HEK293 (cell line): ENCODE measurements around the gene WASF1.

Experiments used
- GLI4 ChIP-seq: fragments of 450-650 bp; formaldehyde crosslinking; IDR thresholded peaks from 2 replicates; pipeline ENCODE4 v1.5.1; 2016; ENCODE audit warnings: missing biosample characterization, missing genetic modification characterization
- PRDM1 ChIP-seq: fragments of 450-650 bp; formaldehyde crosslinking; IDR thresholded peaks from 2 replicates; pipeline ENCODE4; 2016; ENCODE audit warnings: missing biosample characterization, missing genetic modification characterization
- SALL2 ChIP-seq: fragments of 450-650 bp; formaldehyde crosslinking; IDR thresholded peaks from 2 replicates; pipeline ENCODE4 v1.5.0; 2017; ENCODE audit warnings: missing biosample characterization, mild to moderate bottlenecking, missing genetic modification characterization, borderline replicate concordance
- SETDB1 ChIP-seq: IDR thresholded peaks from one replicate; pipeline ENCODE4 v1.6.1; 2017; ENCODE audit warnings: mild to moderate bottlenecking, low read length, moderate library complexity, mixed read lengths; ENCODE audit not compliant: insufficient read length
- SP3 ChIP-seq: fragments of 450-650 bp; formaldehyde crosslinking; IDR thresholded peaks from 2 replicates; pipeline ENCODE4 v1.5.1; 2016; ENCODE audit warnings: missing biosample characterization, missing genetic modification characterization
- ZBTB8A ChIP-seq: fragments of 450-650 bp; formaldehyde crosslinking; IDR thresholded peaks from 2 replicates; pipeline ENCODE4 v1.5.1; 2016; ENCODE audit warnings: missing biosample characterization, missing genetic modification characterization
- ZNF112 ChIP-seq: fragments of 450-650 bp; formaldehyde crosslinking; IDR thresholded peaks from 2 replicates; pipeline ENCODE4 v1.5.0; 2017; ENCODE audit warnings: missing biosample characterization, missing genetic modification characterization
- ZNF140 ChIP-seq: fragments of 450-650 bp; formaldehyde crosslinking; IDR thresholded peaks from 2 replicates; pipeline ENCODE4 v1.5.1; 2016; ENCODE audit warnings: missing biosample characterization, missing genetic modification characterization
- ZNF155 ChIP-seq: fragments of 450-650 bp; formaldehyde crosslinking; IDR thresholded peaks from 2 replicates; pipeline ENCODE4 v1.5.1; 2016; ENCODE audit warnings: missing biosample characterization, missing genetic modification characterization
- ZNF16 ChIP-seq: fragments of 450-650 bp; formaldehyde crosslinking; IDR thresholded peaks from 2 replicates; pipeline ENCODE4 v1.5.1; 2016; ENCODE audit warnings: low read depth, missing biosample characterization, missing genetic modification characterization
- ZNF202 ChIP-seq: fragments of 450-650 bp; formaldehyde crosslinking; IDR thresholded peaks from 2 replicates; pipeline ENCODE4 v1.5.1; 2016; ENCODE audit warnings: missing biosample characterization, missing genetic modification characterization, borderline replicate concordance
- ZNF214 ChIP-seq: fragments of 450-650 bp; formaldehyde crosslinking; IDR thresholded peaks from 2 replicates; pipeline ENCODE4 v1.5.1; 2017; ENCODE audit warnings: missing biosample characterization, mild to moderate bottlenecking, missing genetic modification characterization, borderline replicate concordance
- ZNF37A ChIP-seq: fragments of 450-650 bp; IDR thresholded peaks from 2 replicates; pipeline ENCODE4 v1.5.1; 2018; ENCODE audit warnings: missing biosample characterization, missing genetic modification characterization
- ZNF416 ChIP-seq: fragments of 450-650 bp; formaldehyde crosslinking; IDR thresholded peaks from 2 replicates; pipeline ENCODE4 v1.5.1; 2016; ENCODE audit warnings: missing biosample characterization, missing genetic modification characterization
- ZNF521 ChIP-seq: fragments of 450-650 bp; formaldehyde crosslinking; IDR thresholded peaks from 2 replicates; pipeline ENCODE4 v1.5.1; 2017; ENCODE audit warnings: missing biosample characterization, mild to moderate bottlenecking, missing genetic modification characterization
- ZNF529 ChIP-seq: fragments of 450-650 bp; formaldehyde crosslinking; IDR thresholded peaks from 2 replicates; pipeline ENCODE4 v1.5.1; 2017; ENCODE audit warnings: missing genetic modification characterization, missing biosample characterization; ENCODE audit not compliant: insufficient replicate concordance
- ZNF558 ChIP-seq: fragments of 450-650 bp; formaldehyde crosslinking; IDR thresholded peaks from 2 replicates; pipeline ENCODE4 v1.5.1; 2016; ENCODE audit warnings: missing biosample characterization, missing genetic modification characterization
- ZNF571 ChIP-seq: fragments of 450-650 bp; formaldehyde crosslinking; IDR thresholded peaks from 2 replicates; pipeline ENCODE4 v1.5.0; 2017; ENCODE audit warnings: missing biosample characterization, missing genetic modification characterization
- ZNF626 ChIP-seq: fragments of 450-650 bp; sonication (Bioruptor Pico); formaldehyde crosslinking; IDR thresholded peaks from 2 replicates; pipeline ENCODE4 v1.5.1; 2018; ENCODE audit warnings: missing biosample characterization, missing genetic modification characterization, inconsistent platforms
- ZNF670 ChIP-seq: fragments of 450-650 bp; formaldehyde crosslinking; IDR thresholded peaks from 2 replicates; pipeline ENCODE4 v1.5.1; 2016; ENCODE audit warnings: missing biosample characterization, missing genetic modification characterization, low read depth
- ZNF768 ChIP-seq: fragments of 450-650 bp; formaldehyde crosslinking; IDR thresholded peaks from 2 replicates; pipeline ENCODE4 v1.5.1; 2018; ENCODE audit warnings: missing biosample characterization, mild to moderate bottlenecking, missing genetic modification characterization
- ZNF791 ChIP-seq: fragments of 450-650 bp; formaldehyde crosslinking; IDR thresholded peaks from 2 replicates; pipeline ENCODE4 v1.5.1; 2016; ENCODE audit warnings: missing biosample characterization, missing genetic modification characterization
- TF ChIP-seq, protein P1 (sequence below): fragments of 450-650 bp; formaldehyde crosslinking; IDR thresholded peaks from 2 replicates; pipeline ENCODE4 v1.5.1; 2016; ENCODE audit warnings: missing biosample characterization, missing genetic modification characterization
- TF ChIP-seq, protein P2 (sequence below): fragments of 450-650 bp; formaldehyde crosslinking; IDR thresholded peaks from 2 replicates; pipeline ENCODE4 v1.5.1; 2016; ENCODE audit warnings: missing biosample characterization, missing genetic modification characterization, low read depth
- TF ChIP-seq, protein P3 (sequence below): fragments of 450-650 bp; formaldehyde crosslinking; IDR thresholded peaks from 2 replicates; pipeline ENCODE4 v1.5.1; 2016; ENCODE audit warnings: missing biosample characterization, missing genetic modification characterization
- TF ChIP-seq, protein P4 (sequence below): fragments of 450-650 bp; formaldehyde crosslinking; IDR thresholded peaks from 2 replicates; pipeline ENCODE4 v1.5.1; 2017; ENCODE audit warnings: missing biosample characterization, missing genetic modification characterization
- TF ChIP-seq, protein P5 (sequence below): fragments of 450-650 bp; IDR thresholded peaks from 2 replicates; pipeline ENCODE4 v1.5.1; 2018; ENCODE audit warnings: missing biosample characterization, mild to moderate bottlenecking, missing genetic modification characterization
- TF ChIP-seq, protein P6 (sequence below): fragments of 450-650 bp; formaldehyde crosslinking; IDR thresholded peaks from 2 replicates; pipeline ENCODE4 v1.5.1; 2016; ENCODE audit warnings: missing biosample characterization, missing genetic modification characterization

The WASF1 gene

DNA sequence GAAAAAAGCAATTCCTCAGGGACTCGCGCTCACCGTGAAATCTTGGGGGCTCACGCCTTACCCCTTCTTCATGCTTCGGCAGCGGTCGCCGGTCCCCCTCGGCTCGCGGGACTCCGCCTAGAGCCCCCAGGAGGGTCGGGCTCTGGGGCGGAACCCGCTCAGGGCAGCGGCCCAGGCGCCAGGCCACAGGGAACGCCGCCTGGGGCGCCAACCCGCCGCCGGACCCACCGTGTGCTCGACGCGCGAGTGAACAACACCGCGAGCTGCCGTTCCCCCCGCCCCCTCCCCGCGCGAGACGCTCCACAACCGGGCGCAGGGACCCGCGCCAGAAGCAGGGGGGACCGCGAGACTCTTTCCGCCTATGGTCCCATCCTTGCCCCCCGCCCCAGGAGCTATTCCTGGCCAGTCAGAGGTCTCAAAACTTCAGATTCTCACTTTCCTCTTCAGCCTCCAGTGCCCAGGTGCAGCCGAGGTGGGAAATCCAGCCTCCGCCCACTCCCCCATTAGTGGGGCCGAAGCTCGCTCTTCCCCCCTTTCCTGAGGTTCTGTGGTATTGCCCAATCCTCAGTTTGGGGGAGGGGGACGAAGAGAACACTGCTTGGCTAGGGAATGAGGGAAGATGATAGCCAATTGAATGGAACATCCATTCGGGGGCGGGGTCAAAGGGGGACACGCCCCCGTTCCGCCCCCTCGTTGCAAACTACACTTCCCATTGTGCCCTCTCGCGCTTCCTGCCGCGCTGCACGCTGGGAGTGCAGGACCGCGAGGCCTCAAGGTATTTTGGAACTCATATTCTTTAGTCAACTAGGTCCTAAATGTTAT lies at the start of gene WASF1 (continued):
- TF ChIP-seq, protein P1, sequence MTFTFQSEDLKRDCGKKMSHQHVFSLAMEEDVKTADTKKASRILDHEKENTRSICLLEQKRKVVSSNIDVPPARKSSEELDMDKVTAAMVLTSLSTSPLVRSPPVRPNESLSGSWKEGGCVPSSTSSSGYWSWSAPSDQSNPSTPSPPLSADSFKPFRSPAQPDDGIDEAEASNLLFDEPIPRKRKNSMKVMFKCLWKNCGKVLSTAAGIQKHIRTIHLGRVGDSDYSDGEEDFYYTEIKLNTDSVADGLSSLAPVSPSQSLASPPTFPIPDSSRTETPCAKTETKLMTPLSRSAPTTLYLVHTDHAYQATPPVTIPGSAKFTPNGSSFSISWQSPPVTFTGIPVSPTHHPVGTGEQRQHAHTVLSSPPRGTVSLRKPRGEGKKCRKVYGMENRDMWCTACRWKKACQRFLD (tag by site-specific recombination) = no peak
- TF ChIP-seq ZNF112 (tag by site-specific recombination) (no peak), ZNF16 (tag by site-specific recombination) (no peak), ZNF571 (no peak), ZNF521 (tag by site-specific recombination) (no peak), ZNF558 (tag by site-specific recombination) (no peak), ZNF670 (tag by site-specific recombination) (no peak), ZNF37A (no peak), ZNF140 (tag by site-specific recombination) (no peak), SETDB1 (no peak), ZNF416 (tag by site-specific recombination) (no peak), ZNF768 (tag by site-specific recombination) (no peak), ZBTB8A (tag by site-specific recombination) (peak; percentile 52), GLI4 (tag by site-specific recombination) (0 out of 2 replicates have a peak, but pooled peaks have one; percentile 45), ZNF155 (tag by site-specific recombination) (no peak), ZNF202 (no peak), PRDM1 (tag by site-specific recombination) (peak; percentile 63), SALL2 (tag by site-specific recombination) (no peak), ZNF529 (tag by site-specific recombination) (no peak), ZNF626 (no peak), SP3 (tag by site-specific recombination) (peak; percentile 99), ZNF214 (tag by site-specific recombination) (no peak), ZNF791 (tag by site-specific recombination) (no peak)
- TF ChIP-seq, protein P2, sequence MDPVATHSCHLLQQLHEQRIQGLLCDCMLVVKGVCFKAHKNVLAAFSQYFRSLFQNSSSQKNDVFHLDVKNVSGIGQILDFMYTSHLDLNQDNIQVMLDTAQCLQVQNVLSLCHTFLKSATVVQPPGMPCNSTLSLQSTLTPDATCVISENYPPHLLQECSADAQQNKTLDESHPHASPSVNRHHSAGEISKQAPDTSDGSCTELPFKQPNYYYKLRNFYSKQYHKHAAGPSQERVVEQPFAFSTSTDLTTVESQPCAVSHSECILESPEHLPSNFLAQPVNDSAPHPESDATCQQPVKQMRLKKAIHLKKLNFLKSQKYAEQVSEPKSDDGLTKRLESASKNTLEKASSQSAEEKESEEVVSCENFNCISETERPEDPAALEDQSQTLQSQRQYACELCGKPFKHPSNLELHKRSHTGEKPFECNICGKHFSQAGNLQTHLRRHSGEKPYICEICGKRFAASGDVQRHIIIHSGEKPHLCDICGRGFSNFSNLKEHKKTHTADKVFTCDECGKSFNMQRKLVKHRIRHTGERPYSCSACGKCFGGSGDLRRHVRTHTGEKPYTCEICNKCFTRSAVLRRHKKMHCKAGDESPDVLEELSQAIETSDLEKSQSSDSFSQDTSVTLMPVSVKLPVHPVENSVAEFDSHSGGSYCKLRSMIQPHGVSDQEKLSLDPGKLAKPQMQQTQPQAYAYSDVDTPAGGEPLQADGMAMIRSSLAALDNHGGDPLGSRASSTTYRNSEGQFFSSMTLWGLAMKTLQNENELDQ = no peak
- TF ChIP-seq, protein P3, sequence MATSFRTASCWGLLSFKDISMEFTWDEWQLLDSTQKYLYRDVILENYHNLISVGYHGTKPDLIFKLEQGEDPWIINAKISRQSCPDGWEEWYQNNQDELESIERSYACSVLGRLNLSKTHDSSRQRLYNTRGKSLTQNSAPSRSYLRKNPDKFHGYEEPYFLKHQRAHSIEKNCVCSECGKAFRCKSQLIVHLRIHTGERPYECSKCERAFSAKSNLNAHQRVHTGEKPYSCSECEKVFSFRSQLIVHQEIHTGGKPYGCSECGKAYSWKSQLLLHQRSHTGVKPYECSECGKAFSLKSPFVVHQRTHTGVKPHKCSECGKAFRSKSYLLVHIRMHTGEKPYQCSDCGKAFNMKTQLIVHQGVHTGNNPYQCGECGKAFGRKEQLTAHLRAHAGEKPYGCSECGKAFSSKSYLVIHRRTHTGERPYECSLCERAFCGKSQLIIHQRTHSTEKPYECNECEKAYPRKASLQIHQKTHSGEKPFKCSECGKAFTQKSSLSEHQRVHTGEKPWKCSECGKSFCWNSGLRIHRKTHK = no peak
- TF ChIP-seq, protein P4, sequence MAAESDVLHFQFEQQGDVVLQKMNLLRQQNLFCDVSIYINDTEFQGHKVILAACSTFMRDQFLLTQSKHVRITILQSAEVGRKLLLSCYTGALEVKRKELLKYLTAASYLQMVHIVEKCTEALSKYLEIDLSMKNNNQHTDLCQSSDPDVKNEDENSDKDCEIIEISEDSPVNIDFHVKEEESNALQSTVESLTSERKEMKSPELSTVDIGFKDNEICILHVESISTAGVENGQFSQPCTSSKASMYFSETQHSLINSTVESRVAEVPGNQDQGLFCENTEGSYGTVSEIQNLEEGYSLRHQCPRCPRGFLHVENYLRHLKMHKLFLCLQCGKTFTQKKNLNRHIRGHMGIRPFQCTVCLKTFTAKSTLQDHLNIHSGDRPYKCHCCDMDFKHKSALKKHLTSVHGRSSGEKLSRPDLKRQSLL (tag by site-specific recombination) = 0 out of 2 replicates have a peak, but pooled peaks have one; percentile 25
- TF ChIP-seq, protein P5, sequence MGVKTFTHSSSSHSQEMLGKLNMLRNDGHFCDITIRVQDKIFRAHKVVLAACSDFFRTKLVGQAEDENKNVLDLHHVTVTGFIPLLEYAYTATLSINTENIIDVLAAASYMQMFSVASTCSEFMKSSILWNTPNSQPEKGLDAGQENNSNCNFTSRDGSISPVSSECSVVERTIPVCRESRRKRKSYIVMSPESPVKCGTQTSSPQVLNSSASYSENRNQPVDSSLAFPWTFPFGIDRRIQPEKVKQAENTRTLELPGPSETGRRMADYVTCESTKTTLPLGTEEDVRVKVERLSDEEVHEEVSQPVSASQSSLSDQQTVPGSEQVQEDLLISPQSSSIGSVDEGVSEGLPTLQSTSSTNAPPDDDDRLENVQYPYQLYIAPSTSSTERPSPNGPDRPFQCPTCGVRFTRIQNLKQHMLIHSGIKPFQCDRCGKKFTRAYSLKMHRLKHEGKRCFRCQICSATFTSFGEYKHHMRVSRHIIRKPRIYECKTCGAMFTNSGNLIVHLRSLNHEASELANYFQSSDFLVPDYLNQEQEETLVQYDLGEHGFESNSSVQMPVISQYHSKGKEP (tag by site-specific recombination) = no peak
- TF ChIP-seq, protein P6, sequence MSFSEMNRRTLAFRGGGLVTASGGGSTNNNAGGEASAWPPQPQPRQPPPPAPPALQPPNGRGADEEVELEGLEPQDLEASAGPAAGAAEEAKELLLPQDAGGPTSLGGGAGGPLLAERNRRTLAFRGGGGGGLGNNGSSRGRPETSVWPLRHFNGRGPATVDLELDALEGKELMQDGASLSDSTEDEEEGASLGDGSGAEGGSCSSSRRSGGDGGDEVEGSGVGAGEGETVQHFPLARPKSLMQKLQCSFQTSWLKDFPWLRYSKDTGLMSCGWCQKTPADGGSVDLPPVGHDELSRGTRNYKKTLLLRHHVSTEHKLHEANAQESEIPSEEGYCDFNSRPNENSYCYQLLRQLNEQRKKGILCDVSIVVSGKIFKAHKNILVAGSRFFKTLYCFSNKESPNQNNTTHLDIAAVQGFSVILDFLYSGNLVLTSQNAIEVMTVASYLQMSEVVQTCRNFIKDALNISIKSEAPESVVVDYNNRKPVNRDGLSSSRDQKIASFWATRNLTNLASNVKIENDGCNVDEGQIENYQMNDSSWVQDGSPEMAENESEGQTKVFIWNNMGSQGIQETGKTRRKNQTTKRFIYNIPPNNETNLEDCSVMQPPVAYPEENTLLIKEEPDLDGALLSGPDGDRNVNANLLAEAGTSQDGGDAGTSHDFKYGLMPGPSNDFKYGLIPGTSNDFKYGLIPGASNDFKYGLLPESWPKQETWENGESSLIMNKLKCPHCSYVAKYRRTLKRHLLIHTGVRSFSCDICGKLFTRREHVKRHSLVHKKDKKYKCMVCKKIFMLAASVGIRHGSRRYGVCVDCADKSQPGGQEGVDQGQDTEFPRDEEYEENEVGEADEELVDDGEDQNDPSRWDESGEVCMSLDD = peak; percentile 91
